GM18867 (cell line): ENCODE data around the gene SLC9A9.

Source experiments
- ATAC-seq: cut with Tn5 transposase; IDR thresholded peaks from one replicate; pipeline ENCODE4 v1.9.1; 2021; ENCODE audit warnings: mild to moderate bottlenecking, moderate library complexity; ENCODE audit not compliant: unreplicated experiment

SLC9A9 gene

DNA sequence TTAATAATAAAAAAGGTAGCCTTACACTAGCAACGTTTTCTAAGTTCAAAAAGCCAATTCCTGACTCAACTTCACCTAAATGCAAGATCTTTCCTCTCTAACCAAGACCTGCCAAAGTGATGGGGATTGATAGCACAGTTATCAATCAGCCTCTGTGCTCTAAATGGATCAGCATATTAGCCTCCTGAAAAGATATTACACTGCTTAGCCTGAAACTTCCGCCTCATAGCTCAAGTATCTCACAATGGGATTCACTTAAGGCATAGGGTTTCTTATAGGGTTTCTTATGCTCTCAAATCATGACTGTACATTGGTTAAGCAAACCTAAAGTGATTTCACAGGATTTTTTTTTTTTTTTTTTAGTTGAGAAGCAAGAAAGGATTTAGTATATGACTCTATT is 436 bp upstream of the SLC9A9 start:
- ATAC-seq: peak; percentile 10

DNA sequence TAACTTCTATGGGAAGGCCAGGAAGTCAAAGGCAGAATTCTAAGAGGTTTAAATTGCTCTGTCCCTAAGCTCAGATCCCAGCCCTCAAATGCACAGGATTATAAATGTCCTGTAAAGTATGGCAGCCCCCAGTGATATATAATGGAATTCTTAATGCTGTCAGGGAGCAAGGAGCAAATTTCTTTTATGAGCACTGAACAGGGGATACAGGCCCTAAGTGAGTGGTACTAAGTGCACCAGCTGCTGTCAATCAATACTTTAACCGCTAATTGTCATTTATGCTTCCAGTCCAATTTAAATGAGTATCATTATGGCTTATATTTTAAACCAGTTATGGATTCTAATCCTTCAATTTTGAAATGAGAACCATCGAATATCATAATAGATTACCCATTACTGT is 4.7 kb downstream of the SLC9A9 start:
- ATAC-seq: no peak

DNA sequence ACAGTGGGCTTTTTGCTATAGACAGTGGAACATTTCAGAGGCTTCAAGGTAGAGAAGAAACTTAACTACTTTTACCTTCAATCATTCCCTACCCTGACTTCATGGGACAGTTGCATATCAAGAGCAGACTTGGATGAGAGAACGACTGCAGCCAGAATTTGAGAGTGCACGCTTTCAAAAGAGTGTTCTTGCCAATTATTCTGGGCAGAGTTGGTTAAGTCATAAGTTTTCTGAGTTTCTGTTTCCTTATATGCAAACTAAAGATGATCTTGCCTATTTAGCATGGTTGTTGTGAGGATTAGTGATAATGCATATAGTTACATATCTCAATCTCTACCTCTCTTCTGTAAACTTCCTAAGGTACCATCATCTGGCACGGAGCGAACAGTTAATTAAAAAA is 7.6 kb downstream of the SLC9A9 start:
- peak; percentile 43 for ATAC-seq

DNA sequence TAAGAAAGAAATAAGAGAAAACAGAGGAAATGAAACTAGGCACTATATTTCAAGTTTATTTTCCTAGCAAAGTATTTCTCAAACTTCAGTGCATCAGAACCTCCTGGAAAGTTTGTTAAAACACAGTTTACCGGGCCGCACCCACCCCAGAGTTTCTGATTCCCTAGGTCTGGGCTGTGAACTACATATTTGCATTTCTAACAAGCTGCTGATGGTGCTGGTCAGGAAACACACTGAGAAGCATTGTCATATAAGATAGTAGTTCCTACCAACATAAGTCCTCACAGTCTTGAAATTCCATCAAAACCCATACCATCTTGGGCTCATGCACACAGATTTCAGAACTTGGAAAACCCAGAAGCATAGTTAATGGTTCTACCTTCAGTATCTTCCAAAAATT is 8.3 kb downstream of the SLC9A9 start:
- peak; percentile 86 for ATAC-seq

DNA sequence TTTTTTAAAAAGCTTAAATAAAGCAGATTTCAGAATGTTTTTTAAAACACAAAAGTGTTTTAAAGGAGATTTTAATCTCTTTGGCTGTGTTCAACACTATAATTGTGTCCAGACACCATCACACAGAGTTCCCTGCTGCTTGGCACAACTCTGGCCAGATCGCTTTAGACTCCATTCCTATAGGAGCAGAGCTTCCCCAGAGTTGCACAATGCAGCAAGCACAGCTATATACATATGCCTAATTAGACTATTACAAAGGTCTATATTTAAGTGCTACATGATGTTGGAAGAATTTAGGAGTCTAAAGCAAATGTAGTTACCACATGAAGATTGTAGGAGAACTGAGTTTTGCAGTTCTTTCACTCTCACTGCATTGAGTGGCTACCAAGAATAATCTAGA is 11.2 kb downstream of the SLC9A9 start:
- no peak for ATAC-seq

DNA sequence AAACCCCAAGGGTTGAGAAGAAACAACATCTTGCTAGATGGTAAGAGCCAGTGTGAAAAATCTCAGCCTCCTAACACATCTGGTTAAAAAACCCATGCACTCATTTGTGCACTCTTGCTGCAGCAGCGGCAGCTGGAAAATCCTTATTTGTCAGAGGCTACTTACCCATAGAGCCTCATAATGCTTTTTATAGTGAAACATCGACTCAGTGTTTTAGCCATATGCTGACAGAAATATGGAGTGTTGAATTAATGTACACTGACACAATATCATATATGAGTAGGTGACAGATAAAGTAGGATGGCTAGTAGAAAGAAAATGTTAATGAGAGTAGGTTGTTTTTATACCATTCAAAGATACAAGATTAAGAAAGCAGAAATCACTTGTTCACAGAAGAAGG is 13.0 kb downstream of the SLC9A9 start:
- no peak for ATAC-seq

DNA sequence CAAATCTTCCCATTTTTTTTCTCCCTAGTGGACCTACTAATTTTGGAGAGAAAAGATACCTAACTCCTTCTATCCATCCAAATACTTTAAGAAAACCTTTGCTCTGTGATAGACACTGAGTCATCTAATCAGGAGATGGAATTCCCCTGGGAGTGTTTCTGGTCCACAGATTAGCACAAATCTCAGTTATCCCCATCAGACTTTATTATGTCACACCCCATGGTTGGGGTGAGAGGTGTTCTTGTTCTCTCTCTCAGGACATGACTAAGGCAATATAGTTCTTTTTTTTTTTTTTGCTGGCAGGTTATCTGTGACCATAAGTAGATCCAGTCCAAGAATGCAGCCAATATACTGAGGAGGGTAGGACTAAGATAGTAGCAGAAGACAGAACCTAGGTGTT is 15.8 kb downstream of the SLC9A9 start:
- ATAC-seq: peak; percentile 52

DNA sequence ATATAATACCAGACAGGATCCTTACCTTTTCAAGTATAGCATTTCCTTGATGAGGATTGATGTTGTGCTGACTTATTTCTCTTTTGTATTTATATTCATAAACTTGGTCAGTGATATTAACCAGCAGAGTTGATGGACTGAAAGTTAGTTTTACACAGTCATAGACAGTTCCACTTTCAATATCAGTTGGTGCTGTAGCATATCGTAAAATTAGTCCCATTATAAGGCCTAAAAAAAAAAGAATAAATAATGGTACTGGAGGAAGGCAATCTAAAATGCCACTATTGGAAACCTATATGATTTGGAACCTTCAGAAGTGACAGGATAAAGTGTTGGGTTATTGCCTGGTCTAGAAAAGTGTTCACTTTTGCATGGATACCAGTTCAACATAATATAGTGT is 16.3 kb downstream of the SLC9A9 start:
- ATAC-seq: peak; percentile 89

DNA sequence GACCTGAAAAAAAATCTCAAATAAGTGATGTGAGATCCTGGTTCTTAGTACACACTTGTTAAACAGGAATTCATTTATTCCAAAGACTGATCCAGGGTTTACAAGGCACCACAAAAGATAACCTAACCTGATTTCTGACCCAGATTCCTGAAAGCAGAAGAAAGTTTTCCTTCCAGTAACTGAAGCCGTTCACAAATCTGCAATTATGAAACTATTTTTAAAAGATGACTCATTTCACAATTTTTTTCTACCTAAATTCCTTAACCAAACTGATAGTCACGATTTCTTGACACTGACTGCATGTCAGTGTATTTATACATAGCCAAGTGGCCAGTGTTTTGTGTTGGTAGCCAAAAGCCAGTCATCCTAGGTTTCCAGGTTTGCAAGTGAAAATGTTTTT is 17.1 kb downstream of the SLC9A9 start:
- ATAC-seq: peak; percentile 36

DNA sequence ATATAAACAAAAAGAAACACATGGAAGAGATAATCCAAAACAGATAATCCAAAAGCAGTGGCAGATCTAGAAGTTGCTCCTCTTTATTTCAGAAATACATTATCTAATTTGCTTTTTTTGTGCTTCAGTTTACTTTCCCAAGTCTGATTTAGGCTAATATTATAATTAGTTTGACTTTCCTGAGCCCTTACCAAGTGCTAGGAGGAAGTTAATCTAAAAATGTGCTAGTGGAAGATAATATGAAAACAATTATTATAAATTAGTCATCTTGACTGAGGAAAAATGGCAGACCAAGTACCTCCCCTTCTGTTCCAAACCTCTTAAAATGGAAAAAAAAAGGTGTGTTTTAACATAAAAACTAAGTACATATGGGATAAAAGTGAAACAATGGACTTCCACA is 17.5 kb downstream of the SLC9A9 start:
- no peak for ATAC-seq

DNA sequence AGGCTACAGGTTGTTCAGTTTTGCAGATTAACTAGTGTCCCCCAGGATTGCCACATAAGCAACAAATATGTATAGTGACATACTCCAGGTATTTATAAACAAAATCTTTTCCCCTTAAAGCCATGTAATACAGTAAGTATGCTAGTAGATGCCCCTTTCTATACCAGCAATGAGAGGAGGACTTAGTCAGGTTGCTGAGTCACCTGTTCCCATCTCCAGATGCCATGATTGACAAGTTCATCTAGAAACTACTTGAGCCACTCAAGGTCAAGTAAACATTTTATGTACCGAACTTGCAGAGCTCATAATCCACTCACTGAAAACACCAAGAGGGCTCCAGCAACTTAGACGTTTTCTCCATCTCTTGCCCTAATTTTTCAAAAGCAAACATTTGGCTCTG is 18.2 kb downstream of the SLC9A9 start:
- no peak for ATAC-seq

DNA sequence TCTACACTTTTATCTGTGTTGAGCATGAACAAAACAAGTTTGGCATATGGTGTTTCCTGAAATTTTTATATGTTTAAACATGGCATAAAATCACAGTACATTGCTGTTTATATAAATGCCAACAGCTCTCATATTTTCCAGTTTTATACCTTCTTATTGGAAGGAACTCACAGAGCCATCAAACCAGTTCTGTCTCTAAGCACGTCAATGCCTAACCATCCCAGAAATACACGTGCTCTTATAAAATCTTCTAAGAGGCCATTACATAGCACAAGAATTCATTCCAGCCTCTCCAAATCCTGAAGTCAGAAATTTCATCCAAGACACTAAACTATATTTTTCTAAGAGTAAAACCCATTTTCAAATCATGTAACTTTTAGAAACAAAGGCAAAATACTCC is 20.8 kb downstream of the SLC9A9 start:
- no peak for ATAC-seq

DNA sequence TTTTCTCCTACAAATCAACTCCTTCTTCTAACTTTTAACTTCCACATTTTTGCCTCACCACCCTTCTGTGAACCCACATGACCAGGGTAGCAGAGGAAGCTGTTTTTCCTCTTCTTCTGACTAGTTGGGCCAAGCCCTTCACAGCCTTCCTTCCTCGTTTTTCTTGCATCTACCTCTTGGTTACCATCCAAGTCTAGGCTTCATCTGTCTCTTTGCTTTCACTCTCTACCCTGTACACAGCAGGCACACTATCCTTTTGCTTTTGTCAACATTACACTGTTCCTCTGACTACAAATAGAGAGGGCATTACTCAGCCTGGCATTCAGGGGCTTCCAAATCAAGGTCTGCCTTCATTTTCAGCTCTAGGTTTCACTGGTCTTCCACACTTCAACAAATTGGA is 22.0 kb downstream of the SLC9A9 start:
- no peak for ATAC-seq

DNA sequence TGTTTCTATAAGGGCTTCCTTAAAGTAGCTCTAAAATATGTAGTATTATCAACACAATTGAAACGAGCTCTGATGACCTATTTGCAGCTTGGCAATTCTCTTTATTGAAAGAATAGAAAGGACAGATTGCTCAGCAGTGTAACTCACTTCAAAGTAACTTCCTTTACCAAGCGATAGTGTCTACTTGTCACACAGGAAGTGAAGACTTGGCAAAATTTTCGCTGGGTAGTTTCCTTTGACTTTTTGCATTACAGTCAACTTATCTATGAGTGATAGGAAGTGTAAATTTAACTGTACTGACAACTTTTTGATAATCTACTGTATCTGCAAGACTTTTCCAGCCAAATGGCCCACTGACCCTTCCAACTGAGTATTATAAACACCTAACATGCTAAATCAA is 22.8 kb downstream of the SLC9A9 start:
- peak; percentile 86 for ATAC-seq

DNA sequence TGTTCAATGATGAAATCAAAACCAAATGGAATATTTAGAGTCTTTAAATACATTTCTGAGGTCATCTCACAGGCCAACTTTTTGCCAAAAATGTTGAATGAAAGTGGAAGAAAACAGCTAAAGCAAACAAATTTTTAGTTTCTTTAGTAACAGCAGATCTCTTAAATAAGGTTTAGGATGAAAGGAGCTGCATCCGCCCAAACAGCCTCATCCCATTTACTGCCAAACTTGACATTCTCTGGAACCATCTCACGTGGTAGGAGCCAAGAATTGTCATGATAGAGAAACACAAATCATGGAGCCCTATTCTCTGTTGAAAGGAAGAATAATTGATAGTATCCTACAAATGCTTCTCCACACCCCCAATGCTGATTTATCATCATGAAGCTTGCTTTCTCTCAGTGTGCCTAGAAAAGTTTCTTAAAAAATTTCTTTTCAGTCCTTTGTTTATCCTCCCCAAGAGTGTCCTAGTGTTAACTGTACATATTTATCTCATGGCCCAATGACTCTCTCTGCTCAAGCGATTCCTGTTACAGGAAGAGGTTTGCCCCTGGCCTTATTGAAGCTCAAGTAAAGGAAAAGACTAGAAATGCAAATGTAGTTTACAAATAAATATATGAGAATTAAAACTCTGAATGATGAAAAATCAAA is 23.4 kb downstream of the SLC9A9 start:
- ATAC-seq: no peak

DNA sequence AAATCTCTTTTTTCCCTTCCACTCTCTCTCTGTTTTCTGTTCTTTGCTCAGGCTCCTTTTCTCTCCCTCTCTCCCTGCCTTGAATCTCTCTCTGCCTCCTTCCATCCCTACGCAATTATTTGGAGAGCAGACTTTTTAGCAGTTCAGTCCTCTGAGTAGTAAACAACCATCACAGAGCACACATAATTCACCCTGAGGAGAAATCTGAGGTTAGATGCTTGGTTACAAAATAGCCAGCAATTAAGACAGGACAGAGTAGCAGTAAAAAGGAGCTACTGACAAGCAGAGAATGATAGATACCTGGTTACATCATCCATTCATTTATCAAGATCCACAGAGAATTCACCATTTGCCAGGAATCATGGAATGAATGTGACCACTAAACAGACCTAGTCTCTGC is 25.5 kb downstream of the SLC9A9 start:
- no peak for ATAC-seq

DNA sequence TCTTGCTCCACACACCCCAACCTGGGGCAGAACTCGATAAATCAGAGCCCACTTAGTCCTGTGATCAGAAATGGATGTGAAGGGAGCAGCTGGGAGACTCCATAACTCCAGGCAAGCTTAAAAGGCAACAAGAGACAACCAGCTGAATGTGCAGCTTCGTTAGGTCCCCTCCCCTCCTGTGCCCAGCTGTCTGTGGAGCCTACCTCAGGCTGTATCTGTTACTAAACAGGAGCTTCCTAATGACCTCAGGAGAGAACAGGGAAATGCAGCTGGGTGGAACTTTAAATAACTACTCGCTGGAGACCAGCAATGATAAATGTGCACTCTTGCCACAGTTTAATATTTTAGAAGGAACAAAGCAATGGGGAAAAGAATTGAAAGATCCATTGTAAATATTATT is 25.9 kb downstream of the SLC9A9 start:
- no peak for ATAC-seq

DNA sequence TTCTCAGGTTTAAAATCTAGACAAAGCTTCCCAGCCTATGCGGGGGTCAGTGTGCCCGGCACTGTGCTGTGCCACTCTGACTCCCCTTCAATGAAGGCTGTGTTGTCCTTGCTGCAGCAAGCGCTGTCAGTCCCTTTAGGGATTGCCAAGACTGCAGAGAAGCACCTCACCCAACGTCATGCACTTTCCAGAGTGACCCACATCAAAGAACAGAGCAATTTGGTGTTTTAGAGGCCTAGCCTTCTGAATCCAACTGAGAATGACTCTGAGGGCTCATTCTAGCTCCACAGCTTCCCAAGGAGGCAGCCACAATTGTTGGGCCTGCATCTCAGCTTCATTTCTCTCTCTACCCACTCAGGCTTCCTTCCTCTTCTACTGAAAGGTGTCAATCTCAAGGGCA is 26.4 kb downstream of the SLC9A9 start:
- no peak for ATAC-seq

DNA sequence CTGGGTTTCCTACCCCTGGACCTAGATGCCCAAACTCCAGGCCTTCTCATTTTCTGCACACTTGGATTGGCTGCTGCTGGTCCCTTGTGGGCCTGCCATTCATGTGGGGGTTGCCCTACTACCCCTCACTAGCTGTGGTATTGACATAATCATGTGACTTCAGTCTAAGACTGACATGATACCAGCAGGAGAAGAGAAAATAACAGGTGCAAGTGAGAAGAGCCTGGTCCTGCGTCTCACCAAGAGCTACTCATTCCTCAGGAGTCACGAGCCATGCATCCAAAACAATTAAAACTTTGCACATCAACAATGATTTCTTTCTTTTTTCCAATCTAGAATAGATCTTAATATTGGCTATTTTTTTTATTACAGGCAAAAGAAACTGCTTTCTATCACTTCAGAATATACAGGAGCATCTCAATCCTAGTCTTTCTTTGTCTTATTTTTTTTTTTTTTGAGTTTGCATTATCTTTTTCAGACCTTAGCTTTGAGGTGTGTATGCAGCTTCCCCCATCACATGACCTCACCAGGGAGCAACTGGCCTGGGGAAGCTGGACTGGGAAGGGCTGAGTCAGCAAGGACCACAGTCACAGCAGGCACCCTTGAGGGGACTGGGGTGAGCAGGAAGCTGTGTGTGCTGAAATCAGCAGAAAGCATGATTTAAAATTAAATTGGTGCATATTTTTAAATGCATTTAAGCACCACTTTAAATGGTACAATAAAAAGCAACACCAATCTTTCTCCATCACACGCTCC is 27.6 kb downstream of the SLC9A9 start:
- no peak for ATAC-seq

DNA sequence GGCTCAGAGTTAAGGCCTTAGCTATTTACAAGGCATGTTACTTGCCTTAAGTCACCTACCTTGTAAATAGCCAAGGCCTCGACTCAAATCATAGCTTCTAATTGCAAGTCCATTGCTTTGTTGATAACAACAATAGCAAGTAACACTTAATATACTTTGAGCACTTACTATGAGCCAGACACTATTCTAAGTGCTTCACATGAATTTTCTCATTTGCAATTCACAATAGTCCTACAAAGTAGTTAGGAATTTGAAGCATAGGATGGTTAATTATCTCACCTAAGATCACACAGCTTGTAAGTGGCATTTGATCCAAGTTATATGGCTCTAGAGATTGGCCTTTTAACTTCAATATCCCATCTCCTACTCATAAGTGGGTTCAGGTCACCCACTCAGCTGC is 28.4 kb downstream of the SLC9A9 start:
- no peak for ATAC-seq

DNA sequence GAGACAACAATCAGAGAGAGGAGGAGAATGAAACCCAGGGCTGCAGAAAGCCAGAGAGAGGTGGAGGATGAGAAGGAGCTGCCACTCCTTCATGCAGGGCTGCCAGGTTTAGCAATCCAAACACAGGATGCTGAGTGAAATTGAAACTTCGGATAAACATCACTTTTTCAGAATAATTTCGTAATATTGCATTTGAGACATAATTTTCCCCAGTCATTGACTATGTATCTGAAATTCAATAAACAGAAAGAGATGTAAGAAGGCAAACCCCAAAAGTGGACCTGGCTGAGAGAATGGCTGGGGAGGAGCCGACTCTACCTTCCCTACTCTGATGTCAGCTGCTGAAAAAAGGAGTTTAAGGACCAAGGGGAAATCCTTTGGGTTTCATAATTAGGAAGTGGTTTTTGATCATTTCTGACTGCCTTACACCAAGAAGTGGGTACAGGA is 33.8 kb downstream of the SLC9A9 start:
- no peak for ATAC-seq

DNA sequence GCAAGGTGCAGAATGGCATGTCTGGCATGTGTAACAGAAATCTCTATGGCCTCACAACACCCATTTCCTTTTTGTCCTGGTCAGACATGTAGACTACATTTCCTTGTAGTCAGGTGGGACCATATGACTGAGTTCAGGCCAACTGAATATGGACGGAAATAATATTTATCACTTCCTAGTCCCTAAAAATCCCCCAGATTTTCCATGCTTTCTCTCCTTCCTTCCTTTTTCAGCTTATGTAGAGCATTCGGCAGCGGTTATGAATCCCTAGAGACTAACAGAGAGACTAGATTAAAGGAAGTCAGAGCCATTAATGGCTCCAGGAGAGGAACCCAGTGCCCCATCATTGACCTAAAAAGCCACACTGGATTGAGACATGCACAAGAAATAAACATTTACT is 35.8 kb downstream of the SLC9A9 start:
- ATAC-seq: no peak

DNA sequence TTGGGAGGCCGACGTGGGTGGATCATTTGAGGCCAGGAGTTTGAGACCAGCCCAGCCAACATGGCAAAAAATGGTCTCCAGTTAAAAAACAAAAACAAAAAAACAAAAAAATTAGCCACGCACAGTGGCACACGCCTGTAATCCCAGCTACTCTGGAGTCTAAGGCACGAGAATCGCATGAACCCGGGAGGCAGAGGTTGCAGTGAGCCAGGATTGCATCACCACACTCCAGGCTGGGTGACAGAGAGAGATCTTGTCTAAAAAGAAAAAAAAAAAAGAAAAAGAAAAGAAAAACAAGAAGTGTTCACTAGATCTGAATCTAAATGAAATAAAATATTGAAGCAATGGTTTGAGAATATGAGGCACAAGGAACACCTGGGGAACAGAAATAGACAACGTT is 36.7 kb downstream of the SLC9A9 start:
- ATAC-seq: no peak
